ENCODE measurements around the gene ONECUT3.
"Not testable (repeated sequence)": the region's sequence is repeated elsewhere in the genome, so short reads cannot be mapped to it uniquely, and the experiment has no call there.

Gene ONECUT3

GRCh38 chr19:1796395-1797142 is 43.3 kb downstream of the ONECUT3 start:
- Histone ChIP-seq H3K9ac (ENCODE audit: low read length) (no peak overlapping the region), H3K36me3 (replicated peaks; ENCODE audit: low read depth, low read length) (no peaks in the 10 kb centered on the region), H3K4me2 (ENCODE audit: low read length) (no peak overlapping the region)

GRCh38 chr19:1797313-1797712 is 44.0 kb downstream of the ONECUT3 start:
- H3K4me1 ChIP-seq (ENCODE audit: low read length); H3K36me3 ChIP-seq (replicated peaks; ENCODE audit: low read depth, low read length); H3K79me2 ChIP-seq (ENCODE audit: low read length); H3K9ac ChIP-seq (ENCODE audit: low read length); H3K27ac ChIP-seq (ENCODE audit: low read length); H4K20me1 ChIP-seq (ENCODE audit: insufficient read depth, low read length); H2AFZ ChIP-seq (ENCODE audit: low read depth, low read length); H3K9me3 ChIP-seq (ENCODE audit: insufficient read depth, low read length); H3K27me3 ChIP-seq (ENCODE audit: low read depth, low read length); H3K4me3 ChIP-seq (ENCODE audit: low read length); H3K4me2 ChIP-seq (ENCODE audit: low read length): not testable (repeated sequence)

More at GRCh38 chr19:1796395-1797142, 43.3 kb downstream of the ONECUT3 start:
- no peak for TF ChIP-seq EZH2phosphoT487 (IDR thresholded peaks at IDR 0.05; ENCODE audit: low read depth)
- TF ChIP-seq, protein P1, sequence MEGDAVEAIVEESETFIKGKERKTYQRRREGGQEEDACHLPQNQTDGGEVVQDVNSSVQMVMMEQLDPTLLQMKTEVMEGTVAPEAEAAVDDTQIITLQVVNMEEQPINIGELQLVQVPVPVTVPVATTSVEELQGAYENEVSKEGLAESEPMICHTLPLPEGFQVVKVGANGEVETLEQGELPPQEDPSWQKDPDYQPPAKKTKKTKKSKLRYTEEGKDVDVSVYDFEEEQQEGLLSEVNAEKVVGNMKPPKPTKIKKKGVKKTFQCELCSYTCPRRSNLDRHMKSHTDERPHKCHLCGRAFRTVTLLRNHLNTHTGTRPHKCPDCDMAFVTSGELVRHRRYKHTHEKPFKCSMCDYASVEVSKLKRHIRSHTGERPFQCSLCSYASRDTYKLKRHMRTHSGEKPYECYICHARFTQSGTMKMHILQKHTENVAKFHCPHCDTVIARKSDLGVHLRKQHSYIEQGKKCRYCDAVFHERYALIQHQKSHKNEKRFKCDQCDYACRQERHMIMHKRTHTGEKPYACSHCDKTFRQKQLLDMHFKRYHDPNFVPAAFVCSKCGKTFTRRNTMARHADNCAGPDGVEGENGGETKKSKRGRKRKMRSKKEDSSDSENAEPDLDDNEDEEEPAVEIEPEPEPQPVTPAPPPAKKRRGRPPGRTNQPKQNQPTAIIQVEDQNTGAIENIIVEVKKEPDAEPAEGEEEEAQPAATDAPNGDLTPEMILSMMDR (IDR thresholded peaks at IDR 0.05; ENCODE audit: low read depth, low read length), result no peak
- Histone ChIP-seq H3K9me3 (ENCODE audit: insufficient read depth, low read length) (no peaks in the 10 kb centered on the region), H3K79me2 (ENCODE audit: low read length) (no peaks in the 10 kb centered on the region), H3K4me3 (ENCODE audit: low read length) (no peak overlapping the region), H3K27ac (ENCODE audit: low read length) (no peak overlapping the region), H4K20me1 (ENCODE audit: insufficient read depth, low read length) (no peaks in the 10 kb centered on the region), H3K27me3 (ENCODE audit: low read depth, low read length) (0 out of 2 replicates have a peak, but pooled peaks cover 5% of the 10 kb centered on the region), H3K4me1 (ENCODE audit: low read length) (peaks cover 7% of the 10 kb centered on the region; the same call in 1 of the 2 replicates), H2AFZ (ENCODE audit: low read depth, low read length) (no peak overlapping the region)

- H3K36me3 ChIP-seq (replicated peaks; ENCODE audit: low read depth, low read length), result no peaks in the 10 kb centered on the region
- no peaks in the 10 kb centered on the region for H3K79me2 ChIP-seq (ENCODE audit: low read length)
- H3K9ac ChIP-seq (ENCODE audit: low read length), result no peak overlapping the region
- no peak overlapping the region for H3K4me3 ChIP-seq (ENCODE audit: low read length)
- H3K9me3 ChIP-seq (ENCODE audit: insufficient read depth, low read length), result no peaks in the 10 kb centered on the region
- H2AFZ ChIP-seq (ENCODE audit: low read depth, low read length), result no peak overlapping the region
- peaks cover under 1% of the 10 kb centered on the region; the same call in 1 of the 2 replicates for H3K4me1 ChIP-seq (ENCODE audit: low read length)
- H3K27me3 ChIP-seq (ENCODE audit: low read depth, low read length), result no peaks in the 10 kb centered on the region
- H4K20me1 ChIP-seq (ENCODE audit: insufficient read depth, low read length), result no peaks in the 10 kb centered on the region
- TF ChIP-seq, protein P1 (IDR thresholded peaks at IDR 0.05; ENCODE audit: low read depth, low read length), result no peak
- no peak for TF ChIP-seq EZH2phosphoT487 (IDR thresholded peaks at IDR 0.05; ENCODE audit: low read depth)
- no peak overlapping the region for H3K4me2 ChIP-seq (ENCODE audit: low read length)
- H3K27ac ChIP-seq (ENCODE audit: low read length), result no peak overlapping the region
Measured at GRCh38 chr19:1799695-1800342, 46.5 kb downstream of the ONECUT3 start.

GRCh38 chr19:1804858-1805257 is 51.6 kb downstream of the ONECUT3 start:
- no peaks in the 10 kb centered on the region for H3K36me3 ChIP-seq (replicated peaks; ENCODE audit: low read depth, low read length)
- no peak overlapping the region for H2AFZ ChIP-seq (ENCODE audit: low read depth, low read length)
- no peaks in the 10 kb centered on the region for H3K79me2 ChIP-seq (ENCODE audit: low read length)
- H3K4me1 ChIP-seq (ENCODE audit: low read length), result no peaks in the 10 kb centered on the region
- no peak overlapping the region for H3K4me3 ChIP-seq (ENCODE audit: low read length)
- no peaks in the 10 kb centered on the region for H3K27me3 ChIP-seq (ENCODE audit: low read depth, low read length)
- H3K4me2 ChIP-seq (ENCODE audit: low read length), result no peak overlapping the region
- no peak overlapping the region for H3K9ac ChIP-seq (ENCODE audit: low read length)
- no peaks in the 10 kb centered on the region for H3K9me3 ChIP-seq (ENCODE audit: insufficient read depth, low read length)
- no peaks in the 10 kb centered on the region for H4K20me1 ChIP-seq (ENCODE audit: insufficient read depth, low read length)
- TF ChIP-seq, protein P1 (IDR thresholded peaks at IDR 0.05; ENCODE audit: low read depth, low read length), result no peak
- TF ChIP-seq EZH2phosphoT487 (IDR thresholded peaks at IDR 0.05; ENCODE audit: low read depth), result no peak
- no peak overlapping the region for H3K27ac ChIP-seq (ENCODE audit: low read length)
